ENCODE measurements around the gene HSPBAP1.

The HSPBAP1 gene

GRCh38 chr3:122727294-122727693 lies 66.3 kb downstream of the HSPBAP1 start:
- no peaks in the 10 kb centered on the region for H4K20me1 ChIP-seq (ENCODE audit: insufficient read depth, low read length)
- H3K36me3 ChIP-seq (replicated peaks; ENCODE audit: insufficient read depth, low read length), result no peaks in the 10 kb centered on the region

GRCh38 chr3:122725106-122725505 lies 68.5 kb downstream of the HSPBAP1 start:
- Histone ChIP-seq H4K20me1 (ENCODE audit: insufficient read depth, low read length) (no peaks in the 10 kb centered on the region), H3K4me2 (ENCODE audit: low read depth, low read length) (no peak overlapping the region), H3K9me3 (replicated peaks; ENCODE audit: insufficient read depth, low read length) (no peaks in the 10 kb centered on the region), H3K79me2 (ENCODE audit: low read length) (no peaks in the 10 kb centered on the region), H3K27ac (ENCODE audit: low read length) (no peak overlapping the region), H3F3A (ENCODE audit: insufficient read depth, low read length) (no peaks in the 10 kb centered on the region), H3K9me2 (replicated peaks; ENCODE audit: insufficient read depth, low read length) (no peaks in the 10 kb centered on the region), H3K9ac (ENCODE audit: low read length) (no peak overlapping the region), H3K4me1 (ENCODE audit: low read length) (no peaks in the 10 kb centered on the region), H3K27me3 (replicated peaks; ENCODE audit: insufficient read depth, low read length) (no peaks in the 10 kb centered on the region), H3K4me3 (ENCODE audit: low read length) (no peak overlapping the region), H2AFZ (ENCODE audit: low read length) (no peak overlapping the region), H3K36me3 (replicated peaks; ENCODE audit: insufficient read depth, low read length) (no peaks in the 10 kb centered on the region)
- no peak for DNase-seq
- TF ChIP-seq EZH2 (optimal IDR thresholded peaks at IDR 0.05; ENCODE audit: low read depth, low read length) (no peak), EZH2phosphoT487 (IDR thresholded peaks at IDR 0.05; ENCODE audit: low read length) (no peak), CTCF (IDR thresholded peaks at IDR 0.05; ENCODE audit: low read length) (no peak)

More at GRCh38 chr3:122727294-122727693, 66.3 kb downstream of the HSPBAP1 start:
- H3F3A ChIP-seq (ENCODE audit: insufficient read depth, low read length), result no peaks in the 10 kb centered on the region
- no peak overlapping the region for H2AFZ ChIP-seq (ENCODE audit: low read length)
- DNase-seq, result no peak
- no peak overlapping the region for H3K4me2 ChIP-seq (ENCODE audit: low read depth, low read length)
- TF ChIP-seq EZH2phosphoT487 (IDR thresholded peaks at IDR 0.05; ENCODE audit: low read length), result no peak
- TF ChIP-seq EZH2 (optimal IDR thresholded peaks at IDR 0.05; ENCODE audit: low read depth, low read length), result no peak
- no peak for TF ChIP-seq CTCF (IDR thresholded peaks at IDR 0.05; ENCODE audit: low read length)
- H3K9me2 ChIP-seq (replicated peaks; ENCODE audit: insufficient read depth, low read length), result no peaks in the 10 kb centered on the region
- no peak overlapping the region for H3K4me3 ChIP-seq (ENCODE audit: low read length)
- no peaks in the 10 kb centered on the region for H3K4me1 ChIP-seq (ENCODE audit: low read length)
- no peaks in the 10 kb centered on the region for H3K27me3 ChIP-seq (replicated peaks; ENCODE audit: insufficient read depth, low read length)
- H3K9ac ChIP-seq (ENCODE audit: low read length), result no peak overlapping the region
- no peaks in the 10 kb centered on the region for H3K9me3 ChIP-seq (replicated peaks; ENCODE audit: insufficient read depth, low read length)
- H3K27ac ChIP-seq (ENCODE audit: low read length), result no peak overlapping the region
- no peaks in the 10 kb centered on the region for H3K79me2 ChIP-seq (ENCODE audit: low read length)

- Histone ChIP-seq H4K20me1 (ENCODE audit: insufficient read depth, low read length) (no peaks in the 10 kb centered on the region), H3K79me2 (ENCODE audit: low read length) (no peaks in the 10 kb centered on the region), H2AFZ (ENCODE audit: low read length) (no peak overlapping the region), H3K27ac (ENCODE audit: low read length) (no peak overlapping the region), H3K4me2 (ENCODE audit: low read depth, low read length) (no peak overlapping the region), H3K9me2 (replicated peaks; ENCODE audit: insufficient read depth, low read length) (no peaks in the 10 kb centered on the region), H3K9ac (ENCODE audit: low read length) (no peak overlapping the region), H3K4me1 (ENCODE audit: low read length) (no peaks in the 10 kb centered on the region), H3K36me3 (replicated peaks; ENCODE audit: insufficient read depth, low read length) (no peaks in the 10 kb centered on the region), H3K9me3 (replicated peaks; ENCODE audit: insufficient read depth, low read length) (no peaks in the 10 kb centered on the region), H3F3A (ENCODE audit: insufficient read depth, low read length) (no peaks in the 10 kb centered on the region), H3K4me3 (ENCODE audit: low read length) (no peak overlapping the region), H3K27me3 (replicated peaks; ENCODE audit: insufficient read depth, low read length) (no peaks in the 10 kb centered on the region)
- no peak for DNase-seq
- TF ChIP-seq CTCF (IDR thresholded peaks at IDR 0.05; ENCODE audit: low read length), result no peak
- no peak for TF ChIP-seq EZH2 (optimal IDR thresholded peaks at IDR 0.05; ENCODE audit: low read depth, low read length)
- no peak for TF ChIP-seq EZH2phosphoT487 (IDR thresholded peaks at IDR 0.05; ENCODE audit: low read length)
Measured at GRCh38 chr3:122719273-122719921, 74.2 kb downstream of the HSPBAP1 start.

Measured in MM.1S (cell line).